ENCODE measurements around the gene TSNAX.
"Not testable (repeated sequence)": the region's sequence is repeated elsewhere in the genome, so short reads cannot be mapped to it uniquely, and the experiment has no call there.

GRCh38 chr1:231593264-231593663, 64.8 kb downstream of the TSNAX start:
- TF ChIP-seq CTCF (optimal IDR thresholded peaks at IDR 0.05 in 1 of 3, IDR thresholded peaks at IDR 0.05 in 1 of 3, conservative IDR thresholded peaks at IDR 0.05 in 1 of 3; ENCODE audit: extremely low read depth in 1 of 3, insufficient read depth in 2 of 3, low read length in 3 of 3); EZH2 (IDR thresholded peaks at IDR 0.05; ENCODE audit: low read length): not testable (repeated sequence)
